Measurements from ENCODE around the gene DTYMK. TPM values are rescaled to one million over a fixed set of nuclear protein-coding genes. Genes with fewer than 3 reads are reported as not detected.

Gene DTYMK
- total and polyA plus RNA-seq, 2 of the 4 experiments (the other 2 are of a cell fraction): 31.7 to 50.1 TPM

DNA sequence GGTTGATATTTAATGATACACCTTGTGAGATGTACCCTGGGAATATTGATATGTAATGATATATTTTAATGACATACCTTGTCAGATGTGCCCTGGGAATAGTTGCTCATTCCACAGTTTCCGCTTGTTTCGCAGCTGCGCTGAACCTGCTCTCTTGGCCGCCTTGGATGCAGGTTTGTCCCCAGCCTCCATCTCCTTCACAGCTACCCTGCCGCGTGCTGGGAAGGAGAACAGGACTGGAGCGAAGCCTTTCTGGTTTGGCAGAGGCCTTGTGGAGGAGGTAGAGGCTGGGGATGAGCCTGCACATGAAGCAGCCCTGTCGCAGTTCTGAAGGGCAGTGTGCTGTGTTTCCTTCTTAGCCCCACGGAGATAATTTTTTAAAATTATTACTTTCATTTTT, 34.5 kb downstream of the DTYMK start:
- no peak overlapping the region for H4K8ac ChIP-seq (ENCODE audit: low read depth in 2 of 2, low read length in 2 of 2)
- H2BK15ac ChIP-seq (ENCODE audit: low read depth, low read length): no peak overlapping the region
- in situ Hi-C loops (cut with MboI; ENCODE audit: low sequenced_read_pairs) (loop anchor here (25.0 kb wide), 1 partner anchor 790 kb away; the partner anchor contains the start of gene AGXT), intact Hi-C loops (cut with micrococcal nuclease) (no loop called here), dilution Hi-C loops (cut with HindIII; ENCODE audit: low sequenced_read_pairs, unreplicated experiment) (no loop called here)
- no peak overlapping the region for H4K91ac ChIP-seq (ENCODE audit: insufficient read depth, low read depth, low read length)
- H3K27me3 ChIP-seq (ENCODE audit: control insufficient read depth, insufficient read depth, low read length): no peaks in the 10 kb centered on the region
- H2BK5ac ChIP-seq (ENCODE audit: low read depth, low read length, poor library complexity, severe bottlenecking): no peak overlapping the region
- H3K4me2 ChIP-seq (ENCODE audit: low read depth, low read length): no peak overlapping the region
- WGBS, 2 experiments (ENCODE audit: extremely low coverage in 2 of 2, insufficient read length in 1 of 2): 100% methylated on average over 3 of the region's 9 CpGs; no CpG with 5 or more reads in 1 of the 2 experiments
- no peak overlapping the region for H4K5ac ChIP-seq (ENCODE audit: low read depth, low read length)
- H3K27ac ChIP-seq (ENCODE audit: insufficient read depth, low read length): no peak overlapping the region
- H3K9me3 ChIP-seq (ENCODE audit: control insufficient read depth, insufficient read depth, low read length): no peaks in the 10 kb centered on the region
- no peak overlapping the region for H3K4me3 ChIP-seq (ENCODE audit: insufficient read depth, low read depth, low read length)
- ATAC-seq (ENCODE audit: low read depth) (no peak), DNase-seq (no peak)
- peaks cover 30 to 53% of the 10 kb centered on the region in 2 experiments for H3K79me1 ChIP-seq (ENCODE audit: low read depth in 1 of 2, low read length in 2 of 2)
- no peak overlapping the region for H2BK20ac ChIP-seq (ENCODE audit: low read depth, low read length)
- no TSS peak for BruUV-seq (replicated peaks)
- H4K20me1 ChIP-seq (ENCODE audit: insufficient read depth, low read length): peaks cover 38% of the 10 kb centered on the region
- no peaks in the 10 kb centered on the region for H3K4me1 ChIP-seq (ENCODE audit: control insufficient read depth, insufficient read depth, low read length)
- no peak overlapping the region for H3K9ac ChIP-seq (ENCODE audit: low read depth, low read length)
- POLR2A ChIA-PET (ENCODE audit: unreplicated experiment): no interaction called here
- no peak overlapping the region for H3K4ac ChIP-seq (ENCODE audit: low read depth, low read length)
- no peak overlapping the region for H2AK5ac ChIP-seq (ENCODE audit: low read depth, low read length)
- no peak overlapping the region for H3K14ac ChIP-seq (replicated peaks; ENCODE audit: low read depth, low read length)
- no peak overlapping the region for H3K56ac ChIP-seq (ENCODE audit: extremely low read depth, insufficient read depth, low read length)
- H3K36me3 ChIP-seq (ENCODE audit: control insufficient read depth, insufficient read depth, low read length): peaks cover 43% of the 10 kb centered on the region
- H3K18ac ChIP-seq (ENCODE audit: low read depth, low read length): no peak overlapping the region
- no peak overlapping the region for H2BK120ac ChIP-seq (ENCODE audit: low read depth, low read length)
- CTCF ChIA-PET: no interaction called here
- H2AFZ ChIP-seq (replicated peaks; ENCODE audit: low read length, poor library complexity): no peak overlapping the region
- TF ChIP-seq CEBPB (IDR thresholded peaks at IDR 0.05; ENCODE audit: low read depth, low read length): no peak
- TF ChIP-seq MAFK (IDR thresholded peaks at IDR 0.05; ENCODE audit: low read depth, low read length): no peak
- TF ChIP-seq, protein P1, sequence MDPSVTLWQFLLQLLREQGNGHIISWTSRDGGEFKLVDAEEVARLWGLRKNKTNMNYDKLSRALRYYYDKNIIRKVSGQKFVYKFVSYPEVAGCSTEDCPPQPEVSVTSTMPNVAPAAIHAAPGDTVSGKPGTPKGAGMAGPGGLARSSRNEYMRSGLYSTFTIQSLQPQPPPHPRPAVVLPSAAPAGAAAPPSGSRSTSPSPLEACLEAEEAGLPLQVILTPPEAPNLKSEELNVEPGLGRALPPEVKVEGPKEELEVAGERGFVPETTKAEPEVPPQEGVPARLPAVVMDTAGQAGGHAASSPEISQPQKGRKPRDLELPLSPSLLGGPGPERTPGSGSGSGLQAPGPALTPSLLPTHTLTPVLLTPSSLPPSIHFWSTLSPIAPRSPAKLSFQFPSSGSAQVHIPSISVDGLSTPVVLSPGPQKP (IDR thresholded peaks at IDR 0.05; ENCODE audit: borderline replicate concordance, low read depth, low read length): no peak
- no peak for TF ChIP-seq BHLHE40 (IDR thresholded peaks at IDR 0.05; ENCODE audit: low read depth, low read length)
- no peak for TF ChIP-seq RAD21 (IDR thresholded peaks at IDR 0.05; ENCODE audit: low read length)
- TF ChIP-seq FOS (IDR thresholded peaks at IDR 0.05; ENCODE audit: low read depth, low read length): no peak
- no peak for TF ChIP-seq CHD1 (IDR thresholded peaks at IDR 0.05; ENCODE audit: low read depth, low read length)
- TF ChIP-seq NFE2L2 (IDR thresholded peaks at IDR 0.05; ENCODE audit: low read depth, low read length): no peak
- no peak for TF ChIP-seq RCOR1 (IDR thresholded peaks at IDR 0.05; ENCODE audit: insufficient replicate concordance, low read length)
- TF ChIP-seq SMC3 (IDR thresholded peaks at IDR 0.05; ENCODE audit: low read depth, low read length): no peak
- H3K23ac ChIP-seq (ENCODE audit: low read depth, low read length): no peak overlapping the region
- H3K9me1 ChIP-seq (ENCODE audit: insufficient read depth, low read length): peaks cover 7% of the 10 kb centered on the region
- no peak overlapping the region for H2AK9ac ChIP-seq (replicated peaks; ENCODE audit: low read depth, low read length, poor library complexity)
